ENCODE results near the gene SLC30A3.

- TF ChIP-seq POLR2AphosphoS5 (IDR thresholded peaks at IDR 0.05; ENCODE audit: borderline replicate concordance, low read depth, low read length) = no peak
- TF ChIP-seq EZH2 (IDR thresholded peaks at IDR 0.05) = no peak
These were observed 17.7 kb downstream of the SLC30A3 start for GRCh38 chr2:27245116-27245515.
